IPS-20b (cell line): ENCODE measurements around the gene WDR37.

Experiments used
- H3K27ac ChIP-seq: one replicate; pipeline ENCODE4 v1.5.1; 2013; ENCODE audit warnings: low read length
- H3K27me3 ChIP-seq: 2 replicates; pipeline ENCODE4 v1.6.1; 2013; ENCODE audit warnings: mild to moderate bottlenecking, low read length, inconsistent platforms; ENCODE audit not compliant: insufficient read depth
- H3K36me3 ChIP-seq: 2 replicates; pipeline ENCODE4 v1.6.1; 2013; ENCODE audit warnings: low read depth, mild to moderate bottlenecking, inconsistent platforms, low read length, moderate library complexity; ENCODE audit not compliant: insufficient read depth
- H3K4me1 ChIP-seq: 2 replicates; pipeline ENCODE4 v1.6.1; 2013; ENCODE audit warnings: mild to moderate bottlenecking, control low read depth, inconsistent platforms, low read length, moderate library complexity; ENCODE audit not compliant: insufficient read depth
- H3K4me3 ChIP-seq: 2 replicates; pipeline ENCODE4 v1.5.1; 2013; ENCODE audit warnings: mild to moderate bottlenecking, low read length, inconsistent platforms
- H3K9ac ChIP-seq: 2 replicates; pipeline ENCODE4 v1.6.1; 2013; ENCODE audit warnings: low read depth, mild to moderate bottlenecking, inconsistent platforms, low read length, moderate library complexity
- H3K9me3 ChIP-seq: 2 replicates; pipeline ENCODE4 v1.6.1; 2013; ENCODE audit warnings: mild to moderate bottlenecking, low read depth, low read length, inconsistent platforms; ENCODE audit not compliant: insufficient read depth

The WDR37 gene

DNA sequence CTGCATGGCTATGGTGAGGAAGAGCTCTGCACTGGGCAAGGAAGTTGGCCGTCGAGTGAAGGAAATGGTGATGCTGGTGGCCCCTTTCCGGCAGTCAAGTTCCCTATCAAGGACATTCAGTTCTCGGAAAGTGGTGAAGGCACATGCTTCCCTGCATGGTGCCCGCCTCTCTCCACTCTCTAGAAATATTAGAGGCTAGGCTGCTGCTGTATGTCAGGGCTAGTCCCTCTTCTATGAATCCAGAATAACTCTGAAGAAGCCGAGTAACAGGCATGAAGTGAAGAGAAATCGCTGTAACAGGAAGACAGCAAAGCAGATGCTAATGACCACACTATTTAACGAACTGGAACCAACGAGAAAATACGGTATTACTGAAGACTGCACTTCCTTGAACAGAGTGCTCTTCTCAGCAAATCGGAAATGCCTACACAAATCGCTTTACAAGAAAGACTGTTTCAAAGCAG is 12.6 kb upstream of the WDR37 start:
- Histone ChIP-seq H3K27me3 (no peaks in the 10 kb centered on the region), H3K9ac (no peak overlapping the region), H3K4me1 (0 out of 2 replicates have a peak, but pooled peaks cover 3% of the 10 kb centered on the region), H3K9me3 (no peaks in the 10 kb centered on the region), H3K36me3 (peaks cover 72% of the 10 kb centered on the region), H3K4me3 (no peak overlapping the region), H3K27ac (no peak overlapping the region)

DNA sequence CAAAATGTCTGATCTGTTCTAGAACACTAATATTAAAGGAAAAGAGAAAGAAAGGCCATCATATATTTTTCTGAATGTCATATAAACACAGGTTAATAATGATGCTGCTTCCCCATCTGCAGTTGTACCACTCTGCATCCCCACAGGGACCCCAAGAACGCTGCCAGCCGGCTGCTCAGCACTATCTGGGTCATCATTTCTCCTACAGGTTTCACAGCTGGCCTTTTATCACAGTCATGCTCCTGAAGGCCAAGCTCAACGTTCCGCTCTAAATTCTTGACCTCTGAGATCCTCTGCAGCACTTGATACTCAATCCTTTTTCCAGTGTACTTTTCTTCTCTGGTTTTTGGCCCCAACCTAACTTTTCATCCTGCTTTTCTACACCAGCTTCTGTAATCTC is 12.0 kb upstream of the WDR37 start:
- no peaks in the 10 kb centered on the region for H3K9me3 ChIP-seq
- no peak overlapping the region; the same call in 1 of the 2 replicates for H3K4me3 ChIP-seq
- no peaks in the 10 kb centered on the region for H3K27me3 ChIP-seq
- no peak overlapping the region for H3K27ac ChIP-seq
- no peak overlapping the region for H3K9ac ChIP-seq
- H3K4me1 ChIP-seq: 0 out of 2 replicates have a peak, but pooled peaks cover 3% of the 10 kb centered on the region
- peaks cover 69% of the 10 kb centered on the region for H3K36me3 ChIP-seq

DNA sequence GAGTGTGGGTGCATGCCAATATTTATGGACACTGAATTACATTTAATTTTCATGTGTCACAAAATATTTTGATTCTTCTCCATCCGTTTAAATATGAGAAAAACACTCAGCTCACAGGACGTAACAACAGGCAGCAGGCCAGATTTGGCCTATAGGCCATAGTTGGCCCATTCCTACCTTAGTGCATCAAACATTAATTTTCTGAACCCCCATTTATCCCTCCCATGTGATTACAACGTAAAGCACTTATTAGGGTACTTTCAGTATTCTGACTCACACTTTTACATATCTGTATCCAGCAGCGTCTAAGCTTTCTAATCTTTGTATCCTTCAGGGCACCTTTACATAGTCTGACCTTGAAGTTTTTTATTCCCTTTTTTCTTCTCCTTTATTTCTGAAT is 11.2 kb upstream of the WDR37 start:
- no peaks in the 10 kb centered on the region for H3K27me3 ChIP-seq
- H3K36me3 ChIP-seq: peaks cover 61% of the 10 kb centered on the region
- H3K9ac ChIP-seq: no peak overlapping the region
- H3K9me3 ChIP-seq: no peaks in the 10 kb centered on the region
- 0 out of 2 replicates have a peak, but pooled peaks cover 3% of the 10 kb centered on the region for H3K4me1 ChIP-seq
- peak overlapping the region; percentile 52; the same call in 1 of the 2 replicates for H3K4me3 ChIP-seq
- peak overlapping the region; percentile 8 for H3K27ac ChIP-seq

DNA sequence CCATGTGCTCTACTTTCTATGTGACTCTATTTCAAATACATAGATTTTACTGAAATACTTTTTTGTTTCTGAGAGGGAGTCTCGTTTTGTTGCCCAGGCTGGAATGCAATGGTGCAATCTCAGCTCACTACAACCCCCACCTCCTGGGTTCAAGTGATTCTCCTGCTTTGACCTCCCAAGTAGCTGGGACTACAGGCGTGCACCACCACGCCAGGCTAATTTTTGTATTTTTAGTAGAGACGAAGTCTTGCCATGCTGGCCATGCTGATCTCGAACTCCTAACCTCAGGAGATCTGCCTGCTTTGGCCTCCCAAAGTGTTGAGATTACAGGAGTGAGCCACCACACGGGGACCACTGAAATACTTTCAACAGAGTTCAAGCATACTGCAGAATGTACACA is 10.8 kb upstream of the WDR37 start:
- Histone ChIP-seq H3K36me3 (peaks cover 57% of the 10 kb centered on the region), H3K27me3 (no peaks in the 10 kb centered on the region), H3K4me1 (0 out of 2 replicates have a peak, but pooled peaks cover 3% of the 10 kb centered on the region), H3K27ac (no peak overlapping the region), H3K9me3 (no peaks in the 10 kb centered on the region), H3K9ac (no peak overlapping the region), H3K4me3 (peak overlapping the region; percentile 52; the same call in 1 of the 2 replicates)

DNA sequence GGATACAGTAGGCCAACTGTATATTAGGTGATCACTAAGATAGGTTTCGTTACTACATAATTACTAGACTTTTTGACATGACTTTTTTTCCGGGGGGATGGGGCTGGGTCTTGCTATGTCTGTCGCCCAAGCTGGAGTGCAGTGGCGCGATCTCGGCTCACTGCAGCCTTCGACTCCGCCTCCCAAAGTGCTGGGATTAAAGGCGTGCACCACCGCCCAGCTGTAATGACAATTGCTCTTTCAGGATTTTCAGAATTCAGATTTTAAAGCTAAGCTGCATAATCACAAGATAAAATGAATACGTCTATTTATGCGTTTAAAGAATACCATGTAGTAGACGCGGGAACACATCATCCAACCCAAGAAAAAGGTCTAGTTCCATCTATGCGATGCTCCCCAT is 8.2 kb upstream of the WDR37 start:
- Histone ChIP-seq H3K4me1 (peaks cover 3% of the 10 kb centered on the region; the same call in 1 of the 2 replicates), H3K27ac (no peak overlapping the region), H3K36me3 (peaks cover 52% of the 10 kb centered on the region)

DNA sequence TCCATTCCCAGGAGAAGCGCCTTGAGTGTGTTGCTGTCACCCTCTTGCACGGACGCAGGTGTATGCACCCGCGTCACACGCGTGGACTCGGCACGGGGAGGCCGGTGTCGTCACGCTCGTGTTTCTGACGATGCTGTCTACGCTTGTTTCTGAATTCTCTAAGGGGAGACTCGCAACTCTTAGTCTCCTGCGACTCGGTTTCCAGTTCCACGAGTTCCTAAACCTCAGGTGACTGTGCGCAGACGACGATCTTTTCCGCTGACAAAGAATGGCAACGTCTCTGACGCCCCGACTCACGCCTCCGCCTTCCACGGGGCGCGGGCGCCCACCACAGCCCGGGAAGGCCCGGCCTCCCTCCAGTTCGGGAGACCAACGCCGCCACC is 7.8 kb upstream of the WDR37 start:
- H3K9ac ChIP-seq: peak overlapping the region; percentile 87
- no peak overlapping the region for H3K27ac ChIP-seq
- no peaks in the 10 kb centered on the region for H3K9me3 ChIP-seq
- H3K4me3 ChIP-seq: peak overlapping the region; percentile 94
- no peaks in the 10 kb centered on the region for H3K27me3 ChIP-seq
- H3K36me3 ChIP-seq: peaks cover 52% of the 10 kb centered on the region
- peaks cover 3% of the 10 kb centered on the region; the same call in 1 of the 2 replicates for H3K4me1 ChIP-seq

More for the DNA sequence above, 8.2 kb upstream of the WDR37 start:
- Histone ChIP-seq H3K9me3 (no peaks in the 10 kb centered on the region), H3K4me3 (peak overlapping the region; percentile 94), H3K27me3 (no peaks in the 10 kb centered on the region), H3K9ac (peak overlapping the region; percentile 87; the same call in 1 of the 2 replicates)

DNA sequence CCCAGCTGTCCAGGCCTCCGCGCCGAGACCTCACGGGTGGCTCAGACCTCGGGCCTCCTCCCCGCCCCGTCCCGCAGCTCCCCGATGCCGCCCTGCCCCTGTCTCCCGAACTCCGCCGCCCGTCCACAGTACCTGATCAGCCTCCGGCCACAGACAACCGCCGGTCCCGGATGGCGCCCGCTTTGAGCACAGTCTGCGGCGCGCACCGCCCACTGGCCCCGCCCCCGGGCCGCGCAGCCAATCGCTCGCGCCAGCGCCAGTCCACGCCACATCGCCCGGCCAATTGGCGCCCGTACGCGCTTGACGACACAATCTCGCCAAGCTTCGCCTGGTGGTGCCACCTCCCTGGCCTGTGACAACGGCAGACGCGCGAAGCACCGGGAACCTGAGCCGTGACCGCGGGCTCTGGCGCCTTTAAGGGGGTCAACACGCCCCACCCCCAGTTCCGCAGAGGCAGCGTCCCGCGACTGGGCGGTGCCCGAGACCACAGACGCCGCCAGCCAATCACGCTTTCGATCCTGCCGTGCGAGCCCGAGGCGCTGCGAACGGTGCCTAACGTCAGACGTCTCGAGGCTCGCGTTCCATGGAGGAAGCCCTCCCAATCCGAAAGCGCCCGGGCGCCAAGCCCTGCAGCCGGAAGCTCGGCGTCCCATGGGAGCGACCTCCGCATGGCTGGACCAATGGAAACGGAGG is 7.3 kb upstream of the WDR37 start, which contains the start of gene IDI1:
IDI1 (minus strand) TSS at position 388 of the 693 bp plus-strand sequence; CDS start at position 272, 116 bp downstream.
- Histone ChIP-seq H3K27ac (no peak within 1 kb of the TSS), H3K9me3 (no peaks in the 10 kb centered on the region), H3K9ac (peak within 1 kb of the TSS; percentile 87), H3K36me3 (peaks cover 52% of the 10 kb centered on the region), H3K4me1 (peaks cover 3% of the 10 kb centered on the region; the same call in 1 of the 2 replicates), H3K27me3 (no peaks in the 10 kb centered on the region), H3K4me3 (peak within 1 kb of the TSS; percentile 94)

DNA sequence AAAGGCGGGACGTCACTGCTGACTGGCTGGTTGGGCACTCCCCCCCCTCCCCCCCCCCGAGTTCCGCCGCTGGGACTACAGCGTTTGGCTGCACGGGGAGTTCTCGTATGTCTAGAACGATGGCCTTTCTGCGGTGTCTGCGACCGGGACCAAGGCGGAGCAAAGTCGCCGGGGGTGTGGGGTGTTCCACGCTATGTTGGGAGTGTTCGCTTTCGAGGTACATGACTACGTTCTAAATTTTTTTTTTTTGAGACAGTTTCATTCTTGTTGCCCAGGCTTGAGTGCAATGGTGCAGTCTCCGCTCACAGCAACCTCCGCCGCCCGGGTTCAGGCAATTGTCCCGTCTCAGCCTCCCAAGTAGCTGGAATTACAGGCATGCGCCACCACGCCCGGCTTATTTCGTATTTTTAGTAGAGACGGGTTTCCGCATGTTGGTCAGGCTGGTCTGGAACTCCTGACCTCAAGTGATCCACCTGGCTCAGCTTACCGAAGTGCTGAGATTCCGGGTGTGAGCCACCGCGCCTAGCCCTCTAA is 6.7 kb upstream of the WDR37 start:
- H3K4me3 ChIP-seq: peak overlapping the region; percentile 94
- H3K27me3 ChIP-seq: no peaks in the 10 kb centered on the region
- H3K27ac ChIP-seq: no peak overlapping the region
- H3K9me3 ChIP-seq: no peaks in the 10 kb centered on the region
- H3K4me1 ChIP-seq: peaks cover 3% of the 10 kb centered on the region; the same call in 1 of the 2 replicates
- peak overlapping the region; percentile 87; the same call in 1 of the 2 replicates for H3K9ac ChIP-seq
- H3K36me3 ChIP-seq: peaks cover 52% of the 10 kb centered on the region

DNA sequence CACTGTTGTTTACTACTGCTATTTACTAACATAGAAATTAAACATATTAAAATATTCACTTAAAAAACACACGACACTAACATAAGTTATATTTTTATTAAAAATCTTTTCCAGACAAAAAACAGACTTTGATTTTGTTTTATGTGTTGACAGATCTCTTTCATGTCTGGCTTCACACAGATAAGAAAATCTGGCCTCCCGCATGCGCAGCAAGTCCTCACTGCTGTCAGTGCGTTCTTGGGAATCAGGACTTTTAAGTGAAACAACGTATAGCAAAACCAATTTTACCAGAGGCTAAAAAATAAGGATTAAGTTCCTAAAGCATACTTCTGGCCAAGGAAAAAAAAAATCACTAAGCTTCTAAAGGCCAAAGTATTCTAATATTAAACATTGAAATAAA is 6.0 kb upstream of the WDR37 start:
- Histone ChIP-seq H3K9me3 (no peaks in the 10 kb centered on the region), H3K27ac (no peak overlapping the region), H3K4me3 (peak overlapping the region; percentile 94), H3K9ac (peak overlapping the region; percentile 87; the same call in 1 of the 2 replicates), H3K4me1 (peaks cover 9% of the 10 kb centered on the region), H3K36me3 (peaks cover 50% of the 10 kb centered on the region), H3K27me3 (no peaks in the 10 kb centered on the region)

DNA sequence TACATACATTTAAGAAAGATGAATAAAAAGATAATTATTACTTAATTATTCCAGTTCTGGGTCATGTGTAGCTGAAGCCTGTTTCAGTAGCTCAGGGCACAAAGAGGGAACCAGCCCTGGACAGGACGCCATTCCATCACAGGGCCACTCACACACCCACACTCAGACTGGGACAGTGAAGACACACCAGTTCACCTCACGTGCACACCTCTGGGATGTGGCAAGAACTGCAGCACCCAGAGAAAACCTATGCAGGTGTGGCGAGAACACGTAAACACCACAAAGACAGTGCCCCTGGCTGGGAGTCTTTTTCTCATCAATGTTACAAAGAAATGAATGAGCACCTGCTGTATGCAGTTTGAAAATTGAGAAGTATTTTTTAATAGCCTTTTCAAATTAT is 5.6 kb upstream of the WDR37 start:
- Histone ChIP-seq H3K27me3 (no peaks in the 10 kb centered on the region), H3K9ac (no peak overlapping the region), H3K9me3 (no peaks in the 10 kb centered on the region), H3K4me1 (peaks cover 11% of the 10 kb centered on the region), H3K4me3 (peak overlapping the region; percentile 94), H3K27ac (no peak overlapping the region), H3K36me3 (peaks cover 47% of the 10 kb centered on the region)

DNA sequence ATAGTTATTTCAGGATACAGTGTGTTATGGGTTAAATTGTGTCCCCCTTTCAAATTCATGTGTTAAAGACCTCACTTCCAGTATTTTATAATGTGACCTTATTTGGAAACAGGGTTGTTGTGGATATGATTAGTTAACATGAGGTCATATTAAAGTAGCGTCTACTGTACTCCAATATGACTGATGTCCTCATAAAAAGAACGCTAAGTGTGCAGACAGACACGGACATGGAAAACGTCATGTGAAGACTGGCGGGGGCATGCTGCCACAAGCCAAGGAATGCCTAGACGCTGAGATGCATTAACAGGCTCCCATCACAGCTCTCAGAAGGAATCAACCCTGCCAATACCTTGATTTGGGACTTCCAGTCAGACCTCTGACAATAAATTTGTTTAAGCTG is 1.5 kb upstream of the WDR37 start:
- Histone ChIP-seq H3K27me3 (no peaks in the 10 kb centered on the region), H3K9me3 (no peaks in the 10 kb centered on the region), H3K4me1 (peaks cover 8% of the 10 kb centered on the region), H3K4me3 (peak overlapping the region; percentile 97), H3K27ac (no peak overlapping the region), H3K9ac (peak overlapping the region; percentile 93; the same call in 1 of the 2 replicates), H3K36me3 (peaks cover 40% of the 10 kb centered on the region)
